SK-N-MC (cell line): ENCODE measurements around the gene PRR5L.

Experiments used
- EZH2 ChIP-seq: fragments of 200-600 bp; sonication (generic); IDR thresholded peaks from one replicate; pipeline ENCODE4 v1.6.1; 2017; ENCODE audit warnings: antibody characterized with exemption
- FOXP2 ChIP-seq: optimal IDR thresholded peaks from 2 replicates; pipeline ENCODE3; 2011; ENCODE audit warnings: mild to moderate bottlenecking, moderate library complexity; ENCODE audit not compliant: insufficient read depth; ENCODE audit errors: extremely low read length, control extremely low read depth
- POLR2AphosphoS5 ChIP-seq: IDR thresholded peaks from 2 replicates; pipeline ENCODE4 v1.6.1; 2012; ENCODE audit warnings: mild to moderate bottlenecking, low read depth, low read length, borderline replicate concordance

DNA sequence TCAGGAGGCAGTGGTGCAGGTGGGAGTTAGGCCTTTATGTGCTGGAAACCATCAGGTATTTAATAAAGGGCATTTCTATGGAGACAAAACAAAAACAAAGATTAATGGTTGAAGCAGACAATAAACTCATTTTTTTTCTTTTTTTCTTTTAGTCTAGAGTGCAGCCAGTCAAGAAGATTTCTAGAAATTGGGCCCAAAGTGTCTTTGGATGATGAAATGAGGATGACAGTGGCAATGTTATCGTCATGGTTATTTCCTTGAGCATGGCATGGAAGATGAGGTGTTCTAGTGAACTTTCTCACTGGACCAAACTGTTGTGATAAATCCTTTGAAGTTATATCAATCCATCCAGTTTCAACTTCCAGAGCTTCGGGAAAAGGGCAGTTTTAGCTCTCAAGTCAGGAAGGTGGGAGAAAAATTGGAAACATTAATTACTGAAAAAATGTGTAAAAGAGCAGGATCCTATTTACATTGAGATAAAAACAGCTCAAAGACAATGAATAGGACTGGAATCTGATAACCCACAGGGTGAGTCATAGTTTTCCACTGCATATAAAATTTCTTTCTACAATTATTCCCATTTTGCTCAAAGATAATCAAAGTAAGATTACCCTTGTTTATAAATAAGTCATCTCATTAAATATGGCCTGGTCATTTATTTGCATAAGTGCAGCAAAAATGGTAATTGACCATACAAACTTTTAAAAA lies 33.0 kb downstream of the PRR5L start:
- no peak for TF ChIP-seq EZH2
- no peak for TF ChIP-seq POLR2AphosphoS5
- TF ChIP-seq FOXP2, result no peak
